ENCODE measurements around the gene OSBPL2.

The OSBPL2 gene

DNA sequence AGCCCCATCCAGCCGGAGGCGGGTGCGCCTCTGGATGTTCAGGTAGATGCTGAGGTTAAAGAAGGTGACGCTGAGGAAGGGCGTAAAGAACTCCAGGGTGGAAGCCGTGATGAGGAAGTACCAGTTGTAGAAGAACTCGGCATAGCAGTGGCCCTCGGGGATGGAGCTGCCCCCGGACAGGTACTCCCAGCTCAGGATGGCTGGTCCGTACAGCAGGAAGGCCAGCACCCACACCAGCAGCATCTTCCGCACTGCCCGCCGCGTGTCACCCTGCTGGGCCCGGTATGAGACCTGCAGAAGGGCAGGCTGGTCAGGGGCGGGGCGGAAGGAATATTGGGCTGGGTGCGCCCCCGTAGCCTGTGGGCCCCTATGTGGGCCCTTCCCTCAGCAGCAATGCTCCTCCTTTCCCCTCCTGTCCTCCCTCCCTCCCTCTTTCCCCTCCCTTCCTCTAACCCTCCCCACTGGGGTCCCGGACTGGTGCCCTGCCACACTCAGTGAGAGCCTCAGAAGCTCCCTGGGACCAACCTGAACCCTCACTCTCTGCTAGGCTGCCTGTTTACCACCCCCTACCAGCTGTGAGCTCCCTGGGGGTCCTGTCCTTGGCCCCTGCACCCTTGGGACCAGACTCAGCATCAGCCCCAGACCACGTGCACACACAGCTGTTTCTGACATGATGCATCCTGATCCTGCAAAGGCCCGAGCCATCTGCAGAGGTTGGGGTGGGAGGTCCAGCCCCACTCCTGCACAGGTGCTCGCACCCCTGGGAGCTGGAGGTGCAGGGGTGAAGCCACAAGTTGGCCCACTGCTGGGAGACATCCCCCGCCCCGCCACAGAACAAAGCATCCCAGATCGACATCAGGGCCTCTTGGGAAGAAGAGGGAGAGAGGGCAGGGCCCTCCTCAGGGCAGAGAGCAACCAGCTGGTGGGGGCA, 21.4 kb upstream of the OSBPL2 start:
- POLR2A ChIA-PET: interaction anchor here (0.6 kb wide), 1 partner anchor 45 kb away, joined by 6 read pairs; no protein-coding TSS in a partner anchor
- H3K27ac ChIP-seq (ENCODE audit: extremely low read depth, low read depth, low read length): no peak overlapping the region
- CTCF ChIA-PET: interaction anchor here (0.5 kb wide), 1 partner anchor 45 kb away, joined by 3 read pairs; no protein-coding TSS in a partner anchor
- H3K4me3 ChIP-seq (ENCODE audit: low read depth, low read length): no peak overlapping the region
- H3K4me1 ChIP-seq (ENCODE audit: control insufficient read depth, insufficient read depth, low read length): peaks cover 2% of the 10 kb centered on the region; the same call in 1 of the 2 replicates
- H3K9me3 ChIP-seq (ENCODE audit: control insufficient read depth, insufficient read depth, low read depth, low read length): no peaks in the 10 kb centered on the region
- no peaks in the 10 kb centered on the region for H3K36me3 ChIP-seq (ENCODE audit: control insufficient read depth in 2 of 2, insufficient read depth in 1 of 2, low read length in 2 of 2)
- TF ChIP-seq ZNF157 (tag by site-specific recombination; IDR thresholded peaks at IDR 0.05): no peak
- TF ChIP-seq ZNF416 (tag by site-specific recombination; IDR thresholded peaks at IDR 0.05): no peak
- TF ChIP-seq, protein P1, sequence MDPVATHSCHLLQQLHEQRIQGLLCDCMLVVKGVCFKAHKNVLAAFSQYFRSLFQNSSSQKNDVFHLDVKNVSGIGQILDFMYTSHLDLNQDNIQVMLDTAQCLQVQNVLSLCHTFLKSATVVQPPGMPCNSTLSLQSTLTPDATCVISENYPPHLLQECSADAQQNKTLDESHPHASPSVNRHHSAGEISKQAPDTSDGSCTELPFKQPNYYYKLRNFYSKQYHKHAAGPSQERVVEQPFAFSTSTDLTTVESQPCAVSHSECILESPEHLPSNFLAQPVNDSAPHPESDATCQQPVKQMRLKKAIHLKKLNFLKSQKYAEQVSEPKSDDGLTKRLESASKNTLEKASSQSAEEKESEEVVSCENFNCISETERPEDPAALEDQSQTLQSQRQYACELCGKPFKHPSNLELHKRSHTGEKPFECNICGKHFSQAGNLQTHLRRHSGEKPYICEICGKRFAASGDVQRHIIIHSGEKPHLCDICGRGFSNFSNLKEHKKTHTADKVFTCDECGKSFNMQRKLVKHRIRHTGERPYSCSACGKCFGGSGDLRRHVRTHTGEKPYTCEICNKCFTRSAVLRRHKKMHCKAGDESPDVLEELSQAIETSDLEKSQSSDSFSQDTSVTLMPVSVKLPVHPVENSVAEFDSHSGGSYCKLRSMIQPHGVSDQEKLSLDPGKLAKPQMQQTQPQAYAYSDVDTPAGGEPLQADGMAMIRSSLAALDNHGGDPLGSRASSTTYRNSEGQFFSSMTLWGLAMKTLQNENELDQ (tag by site-specific recombination; IDR thresholded peaks at IDR 0.05; ENCODE audit: low read depth): no peak
- TF ChIP-seq ZFP69B (tag by site-specific recombination; IDR thresholded peaks at IDR 0.05): peak; percentile 87
- no peak for TF ChIP-seq ZNF561 (tag by site-specific recombination; IDR thresholded peaks at IDR 0.05; ENCODE audit: borderline replicate concordance)
- TF ChIP-seq, protein P2, sequence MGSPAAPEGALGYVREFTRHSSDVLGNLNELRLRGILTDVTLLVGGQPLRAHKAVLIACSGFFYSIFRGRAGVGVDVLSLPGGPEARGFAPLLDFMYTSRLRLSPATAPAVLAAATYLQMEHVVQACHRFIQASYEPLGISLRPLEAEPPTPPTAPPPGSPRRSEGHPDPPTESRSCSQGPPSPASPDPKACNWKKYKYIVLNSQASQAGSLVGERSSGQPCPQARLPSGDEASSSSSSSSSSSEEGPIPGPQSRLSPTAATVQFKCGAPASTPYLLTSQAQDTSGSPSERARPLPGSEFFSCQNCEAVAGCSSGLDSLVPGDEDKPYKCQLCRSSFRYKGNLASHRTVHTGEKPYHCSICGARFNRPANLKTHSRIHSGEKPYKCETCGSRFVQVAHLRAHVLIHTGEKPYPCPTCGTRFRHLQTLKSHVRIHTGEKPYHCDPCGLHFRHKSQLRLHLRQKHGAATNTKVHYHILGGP (tag by site-specific recombination; IDR thresholded peaks at IDR 0.05): no peak
- no peak for TF ChIP-seq OSR2 (tag by site-specific recombination; IDR thresholded peaks at IDR 0.05)
- TF ChIP-seq ZNF274 (IDR thresholded peaks at IDR 0.05; ENCODE audit: low read length): no peak
- TF ChIP-seq ZNF274 (tag by site-specific recombination; IDR thresholded peaks at IDR 0.05; ENCODE audit: borderline replicate concordance): no peak
- no peak for TF ChIP-seq ZNF248 (tag by site-specific recombination; IDR thresholded peaks at IDR 0.05)
- TF ChIP-seq, protein P3, sequence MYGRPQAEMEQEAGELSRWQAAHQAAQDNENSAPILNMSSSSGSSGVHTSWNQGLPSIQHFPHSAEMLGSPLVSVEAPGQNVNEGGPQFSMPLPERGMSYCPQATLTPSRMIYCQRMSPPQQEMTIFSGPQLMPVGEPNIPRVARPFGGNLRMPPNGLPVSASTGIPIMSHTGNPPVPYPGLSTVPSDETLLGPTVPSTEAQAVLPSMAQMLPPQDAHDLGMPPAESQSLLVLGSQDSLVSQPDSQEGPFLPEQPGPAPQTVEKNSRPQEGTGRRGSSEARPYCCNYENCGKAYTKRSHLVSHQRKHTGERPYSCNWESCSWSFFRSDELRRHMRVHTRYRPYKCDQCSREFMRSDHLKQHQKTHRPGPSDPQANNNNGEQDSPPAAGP (tag by site-specific recombination; IDR thresholded peaks at IDR 0.05): 0 out of 2 replicates have a peak, but pooled peaks have one; percentile 33
- no peak for TF ChIP-seq ZNF707 (tag by site-specific recombination; IDR thresholded peaks at IDR 0.05)
- TF ChIP-seq ZNF426 (tag by site-specific recombination; IDR thresholded peaks at IDR 0.05): no peak
- TF ChIP-seq ZNF211 (tag by site-specific recombination; IDR thresholded peaks at IDR 0.05; ENCODE audit: low read depth): no peak
- TF ChIP-seq ZNF394 (tag by site-specific recombination; IDR thresholded peaks at IDR 0.05; ENCODE audit: borderline replicate concordance): no peak
- TF ChIP-seq SCRT1 (tag by site-specific recombination; IDR thresholded peaks at IDR 0.05; ENCODE audit: borderline replicate concordance): no peak
- no peak for TF ChIP-seq EGR2 (tag by site-specific recombination; IDR thresholded peaks at IDR 0.05; ENCODE audit: low read depth)
- TF ChIP-seq ZNF548 (tag by site-specific recombination; IDR thresholded peaks at IDR 0.05): no peak
- TF ChIP-seq ZNF202 (tag by site-specific recombination; IDR thresholded peaks at IDR 0.05; ENCODE audit: borderline replicate concordance): no peak
- TF ChIP-seq, protein P4, sequence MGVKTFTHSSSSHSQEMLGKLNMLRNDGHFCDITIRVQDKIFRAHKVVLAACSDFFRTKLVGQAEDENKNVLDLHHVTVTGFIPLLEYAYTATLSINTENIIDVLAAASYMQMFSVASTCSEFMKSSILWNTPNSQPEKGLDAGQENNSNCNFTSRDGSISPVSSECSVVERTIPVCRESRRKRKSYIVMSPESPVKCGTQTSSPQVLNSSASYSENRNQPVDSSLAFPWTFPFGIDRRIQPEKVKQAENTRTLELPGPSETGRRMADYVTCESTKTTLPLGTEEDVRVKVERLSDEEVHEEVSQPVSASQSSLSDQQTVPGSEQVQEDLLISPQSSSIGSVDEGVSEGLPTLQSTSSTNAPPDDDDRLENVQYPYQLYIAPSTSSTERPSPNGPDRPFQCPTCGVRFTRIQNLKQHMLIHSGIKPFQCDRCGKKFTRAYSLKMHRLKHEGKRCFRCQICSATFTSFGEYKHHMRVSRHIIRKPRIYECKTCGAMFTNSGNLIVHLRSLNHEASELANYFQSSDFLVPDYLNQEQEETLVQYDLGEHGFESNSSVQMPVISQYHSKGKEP (tag by site-specific recombination; IDR thresholded peaks at IDR 0.05): no peak
- no peak for TF ChIP-seq ZNF544 (tag by site-specific recombination; IDR thresholded peaks at IDR 0.05)
- no peak for TF ChIP-seq ZXDB (tag by site-specific recombination; IDR thresholded peaks at IDR 0.05)
- peak; percentile 58 for TF ChIP-seq GLIS1 (tag by site-specific recombination; IDR thresholded peaks at IDR 0.05)
- TF ChIP-seq ZNF140 (tag by site-specific recombination; IDR thresholded peaks at IDR 0.05): no peak
- TF ChIP-seq SP2 (tag by site-specific recombination; IDR thresholded peaks at IDR 0.05): peak; percentile 23; the same call in 1 of the 2 replicates
- TF ChIP-seq, protein P5, sequence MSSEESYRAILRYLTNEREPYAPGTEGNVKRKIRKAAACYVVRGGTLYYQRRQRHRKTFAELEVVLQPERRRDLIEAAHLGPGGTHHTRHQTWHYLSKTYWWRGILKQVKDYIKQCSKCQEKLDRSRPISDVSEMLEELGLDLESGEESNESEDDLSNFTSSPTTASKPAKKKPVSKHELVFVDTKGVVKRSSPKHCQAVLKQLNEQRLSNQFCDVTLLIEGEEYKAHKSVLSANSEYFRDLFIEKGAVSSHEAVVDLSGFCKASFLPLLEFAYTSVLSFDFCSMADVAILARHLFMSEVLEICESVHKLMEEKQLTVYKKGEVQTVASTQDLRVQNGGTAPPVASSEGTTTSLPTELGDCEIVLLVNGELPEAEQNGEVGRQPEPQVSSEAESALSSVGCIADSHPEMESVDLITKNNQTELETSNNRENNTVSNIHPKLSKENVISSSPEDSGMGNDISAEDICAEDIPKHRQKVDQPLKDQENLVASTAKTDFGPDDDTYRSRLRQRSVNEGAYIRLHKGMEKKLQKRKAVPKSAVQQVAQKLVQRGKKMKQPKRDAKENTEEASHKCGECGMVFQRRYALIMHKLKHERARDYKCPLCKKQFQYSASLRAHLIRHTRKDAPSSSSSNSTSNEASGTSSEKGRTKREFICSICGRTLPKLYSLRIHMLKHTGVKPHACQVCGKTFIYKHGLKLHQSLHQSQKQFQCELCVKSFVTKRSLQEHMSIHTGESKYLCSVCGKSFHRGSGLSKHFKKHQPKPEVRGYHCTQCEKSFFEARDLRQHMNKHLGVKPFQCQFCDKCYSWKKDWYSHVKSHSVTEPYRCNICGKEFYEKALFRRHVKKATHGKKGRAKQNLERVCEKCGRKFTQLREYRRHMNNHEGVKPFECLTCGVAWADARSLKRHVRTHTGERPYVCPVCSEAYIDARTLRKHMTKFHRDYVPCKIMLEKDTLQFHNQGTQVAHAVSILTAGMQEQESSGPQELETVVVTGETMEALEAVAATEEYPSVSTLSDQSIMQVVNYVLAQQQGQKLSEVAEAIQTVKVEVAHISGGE (tag by site-specific recombination; conservative IDR thresholded peaks at IDR 0.05; ENCODE audit: low read depth): no peak
- TF ChIP-seq ZNF146 (tag by site-specific recombination; IDR thresholded peaks at IDR 0.05): no peak
- no peak for TF ChIP-seq ZNF610 (tag by site-specific recombination; IDR thresholded peaks at IDR 0.05; ENCODE audit: borderline replicate concordance)

Data from HEK293 (cell line).